Measurements from ENCODE around the gene ADGRF4. TPM values are rescaled to one million over a fixed set of nuclear protein-coding genes. Genes with fewer than 3 reads are reported as not detected.

Gene ADGRF4
- total and polyA plus RNA-seq, 2 experiments from 2014 or later, result 4.2 to 7.5 TPM

- no peaks in the 10 kb centered on the region for H3K4me1 ChIP-seq (ENCODE audit: insufficient read depth)
- no peaks in the 10 kb centered on the region for H3K79me2 ChIP-seq
- no peaks in the 10 kb centered on the region for H3K27me3 ChIP-seq
- no peak overlapping the region for H3K4me3 ChIP-seq
- DNase-seq (ENCODE audit: low spot score), result no peak
- no peak for TF ChIP-seq EZH2phosphoT487 (IDR thresholded peaks at IDR 0.05; ENCODE audit: low read depth, severe bottlenecking, unreplicated experiment)
- TF ChIP-seq CTCF (IDR thresholded peaks at IDR 0.05; ENCODE audit: poor library complexity), result no peak
- no peak for TF ChIP-seq EZH2 (IDR thresholded peaks at IDR 0.05; ENCODE audit: borderline replicate concordance)
- H3K9me3 ChIP-seq (ENCODE audit: low read depth), result no peaks in the 10 kb centered on the region
- no peak overlapping the region for H3K4me2 ChIP-seq
- WGBS (ENCODE audit: low lambda C conversion rate, missing lambda C conversion rate), result 96% methylated on average over 1 of the region's 1 CpG
- H3K36me3 ChIP-seq (replicated peaks; ENCODE audit: insufficient read depth, low read depth), result no peaks in the 10 kb centered on the region
- no peak overlapping the region for H2AFZ ChIP-seq
- H3K27ac ChIP-seq, result no peak overlapping the region
- no peaks in the 10 kb centered on the region for H3K9me2 ChIP-seq (replicated peaks; ENCODE audit: insufficient read depth)
- no peaks in the 10 kb centered on the region for H4K20me1 ChIP-seq (ENCODE audit: insufficient read depth, poor library complexity, severe bottlenecking)
Observed at GRCh38 chr6:47710295-47710694, 11.9 kb downstream of the ADGRF4 start.

- Histone ChIP-seq H3K4me2 (no peak overlapping the region), H3K36me3 (replicated peaks; ENCODE audit: insufficient read depth, low read depth) (no peaks in the 10 kb centered on the region), H4K20me1 (ENCODE audit: insufficient read depth, poor library complexity, severe bottlenecking) (no peaks in the 10 kb centered on the region), H3K79me2 (no peaks in the 10 kb centered on the region), H3K9me2 (replicated peaks; ENCODE audit: insufficient read depth) (no peaks in the 10 kb centered on the region), H3K4me1 (ENCODE audit: insufficient read depth) (no peaks in the 10 kb centered on the region), H2AFZ (no peak overlapping the region), H3K27me3 (no peaks in the 10 kb centered on the region), H3K4me3 (no peak overlapping the region), H3K27ac (no peak overlapping the region), H3K9me3 (ENCODE audit: low read depth) (no peaks in the 10 kb centered on the region)
- 96% methylated on average over 2 of the region's 2 CpGs for WGBS (ENCODE audit: low lambda C conversion rate, missing lambda C conversion rate)
- DNase-seq (ENCODE audit: low spot score), result no peak
- no peak for TF ChIP-seq CTCF (IDR thresholded peaks at IDR 0.05; ENCODE audit: poor library complexity)
- TF ChIP-seq EZH2 (IDR thresholded peaks at IDR 0.05; ENCODE audit: borderline replicate concordance), result no peak
Observed at GRCh38 chr6:47713200-47713599, 14.8 kb downstream of the ADGRF4 start.

- H3K79me2 ChIP-seq, result no peaks in the 10 kb centered on the region
- H3K4me2 ChIP-seq, result no peak overlapping the region
- H3K27me3 ChIP-seq, result no peaks in the 10 kb centered on the region
- no peak overlapping the region for H2AFZ ChIP-seq
- H3K4me3 ChIP-seq, result no peak overlapping the region
- no peaks in the 10 kb centered on the region for H3K9me3 ChIP-seq (ENCODE audit: low read depth)
- no peaks in the 10 kb centered on the region for H3K9me2 ChIP-seq (replicated peaks; ENCODE audit: insufficient read depth)
- H3K27ac ChIP-seq, result no peak overlapping the region
- TF ChIP-seq CTCF (IDR thresholded peaks at IDR 0.05; ENCODE audit: poor library complexity) (no peak), EZH2phosphoT487 (IDR thresholded peaks at IDR 0.05; ENCODE audit: low read depth, severe bottlenecking, unreplicated experiment) (no peak), EZH2 (IDR thresholded peaks at IDR 0.05; ENCODE audit: borderline replicate concordance) (no peak)
- no peak for DNase-seq (ENCODE audit: low spot score)
- 89% methylated on average over 4 of the region's 4 CpGs for WGBS (ENCODE audit: low lambda C conversion rate, missing lambda C conversion rate)
- H4K20me1 ChIP-seq (ENCODE audit: insufficient read depth, poor library complexity, severe bottlenecking), result no peaks in the 10 kb centered on the region
- no peaks in the 10 kb centered on the region for H3K36me3 ChIP-seq (replicated peaks; ENCODE audit: insufficient read depth, low read depth)
- no peaks in the 10 kb centered on the region for H3K4me1 ChIP-seq (ENCODE audit: insufficient read depth)
Observed at GRCh38 chr6:47714802-47715201, 16.4 kb downstream of the ADGRF4 start.

- no peak overlapping the region for H3K4me2 ChIP-seq
- H3K4me1 ChIP-seq (ENCODE audit: insufficient read depth), result no peaks in the 10 kb centered on the region
- no peaks in the 10 kb centered on the region for H3K9me2 ChIP-seq (replicated peaks; ENCODE audit: insufficient read depth)
- no peak overlapping the region for H3K4me3 ChIP-seq
- no peaks in the 10 kb centered on the region for H3K79me2 ChIP-seq
- H3K27me3 ChIP-seq, result no peaks in the 10 kb centered on the region
- H2AFZ ChIP-seq, result no peak overlapping the region
- no peak overlapping the region for H3K27ac ChIP-seq
- H3K9me3 ChIP-seq (ENCODE audit: low read depth), result no peaks in the 10 kb centered on the region
- H3K36me3 ChIP-seq (replicated peaks; ENCODE audit: insufficient read depth, low read depth), result no peaks in the 10 kb centered on the region
- no peak for TF ChIP-seq EZH2 (IDR thresholded peaks at IDR 0.05; ENCODE audit: borderline replicate concordance)
- TF ChIP-seq CTCF (IDR thresholded peaks at IDR 0.05; ENCODE audit: poor library complexity), result no peak
- TF ChIP-seq EZH2phosphoT487 (IDR thresholded peaks at IDR 0.05; ENCODE audit: low read depth, severe bottlenecking, unreplicated experiment), result no peak
- DNase-seq (ENCODE audit: low spot score), result no peak
- H4K20me1 ChIP-seq (ENCODE audit: insufficient read depth, poor library complexity, severe bottlenecking), result no peaks in the 10 kb centered on the region
Observed at GRCh38 chr6:47715782-47716181, 17.4 kb downstream of the ADGRF4 start.
